ENCODE results near the gene UNC80.

UNC80 gene

GRCh38 chr2:209771474-209772289 lies at the start of gene UNC80:
TSS of gene UNC80 (plus strand) at chr2:209771832. CDS start at chr2:209772073, 241 bp downstream.
- DNase-seq (ENCODE audit: insufficient read length, low spot score) (no peak), FAIRE-seq (no peak)
- no peak for TF ChIP-seq POLR2A (IDR thresholded peaks at IDR 0.05; ENCODE audit: low read depth, low read length)

GRCh38 chr2:209726311-209726710 lies 45.3 kb upstream of the UNC80 start:
- DNase-seq (ENCODE audit: insufficient read length, low spot score) (no peak), FAIRE-seq (no peak)
- TF ChIP-seq POLR2A (IDR thresholded peaks at IDR 0.05; ENCODE audit: low read depth, low read length), result no peak

GRCh38 chr2:209727077-209727476 lies 44.6 kb upstream of the UNC80 start:
- DNase-seq (ENCODE audit: insufficient read length, low spot score) (no peak), FAIRE-seq (no peak)
- TF ChIP-seq POLR2A (IDR thresholded peaks at IDR 0.05; ENCODE audit: low read depth, low read length), result no peak

GRCh38 chr2:209734805-209735204 lies 36.8 kb upstream of the UNC80 start:
- TF ChIP-seq POLR2A (IDR thresholded peaks at IDR 0.05; ENCODE audit: low read depth, low read length), result no peak

GRCh38 chr2:209741953-209742352 lies 29.7 kb upstream of the UNC80 start:
- no peak for FAIRE-seq
- no peak for TF ChIP-seq POLR2A (IDR thresholded peaks at IDR 0.05; ENCODE audit: low read depth, low read length)

More at GRCh38 chr2:209734805-209735204, 36.8 kb upstream of the UNC80 start:
- FAIRE-seq (no peak), DNase-seq (ENCODE audit: insufficient read length, low spot score) (peak; percentile 1)

GRCh38 chr2:209753020-209753419 lies 18.6 kb upstream of the UNC80 start:
- no peak for DNase-seq (ENCODE audit: insufficient read length, low spot score)
- TF ChIP-seq POLR2A (IDR thresholded peaks at IDR 0.05; ENCODE audit: low read depth, low read length), result no peak
- no peak for FAIRE-seq

More at GRCh38 chr2:209741953-209742352, 29.7 kb upstream of the UNC80 start:
- no peak for DNase-seq (ENCODE audit: insufficient read length, low spot score)

- no peak for FAIRE-seq
- TF ChIP-seq POLR2A (IDR thresholded peaks at IDR 0.05; ENCODE audit: low read depth, low read length), result no peak
- no peak for DNase-seq (ENCODE audit: insufficient read length, low spot score)
Observed at GRCh38 chr2:209757163-209757562, 14.5 kb upstream of the UNC80 start.

- peak; percentile 30 for FAIRE-seq
- TF ChIP-seq POLR2A (IDR thresholded peaks at IDR 0.05; ENCODE audit: low read depth, low read length), result no peak
- no peak for DNase-seq (ENCODE audit: insufficient read length, low spot score)
Observed at GRCh38 chr2:209761566-209761965, 10.1 kb upstream of the UNC80 start.

GRCh38 chr2:209762563-209762962 lies 9.1 kb upstream of the UNC80 start:
- no peak for TF ChIP-seq POLR2A (IDR thresholded peaks at IDR 0.05; ENCODE audit: low read depth, low read length)
- FAIRE-seq (peak; percentile 89), DNase-seq (ENCODE audit: insufficient read length, low spot score) (peak; percentile 26)

- no peak for DNase-seq (ENCODE audit: insufficient read length, low spot score)
- no peak for FAIRE-seq
- no peak for TF ChIP-seq POLR2A (IDR thresholded peaks at IDR 0.05; ENCODE audit: low read depth, low read length)
Observed at GRCh38 chr2:209763106-209763505, 8.5 kb upstream of the UNC80 start.

GRCh38 chr2:209766613-209767012 lies 5.0 kb upstream of the UNC80 start:
- no peak for TF ChIP-seq POLR2A (IDR thresholded peaks at IDR 0.05; ENCODE audit: low read depth, low read length)
- FAIRE-seq, result no peak
- no peak for DNase-seq (ENCODE audit: insufficient read length, low spot score)

GRCh38 chr2:209767316-209767715 lies 4.3 kb upstream of the UNC80 start:
- TF ChIP-seq POLR2A (IDR thresholded peaks at IDR 0.05; ENCODE audit: low read depth, low read length), result no peak
- FAIRE-seq, result no peak
- no peak for DNase-seq (ENCODE audit: insufficient read length, low spot score)

GRCh38 chr2:209768557-209768956 lies 3.1 kb upstream of the UNC80 start:
- no peak for TF ChIP-seq POLR2A (IDR thresholded peaks at IDR 0.05; ENCODE audit: low read depth, low read length)

GRCh38 chr2:209772290-209772685 lies 656 bp downstream of the UNC80 start:
- TF ChIP-seq POLR2A (IDR thresholded peaks at IDR 0.05; ENCODE audit: low read depth, low read length), result no peak
- DNase-seq (ENCODE audit: insufficient read length, low spot score) (no peak), FAIRE-seq (no peak)

More at GRCh38 chr2:209768557-209768956, 3.1 kb upstream of the UNC80 start:
- DNase-seq (ENCODE audit: insufficient read length, low spot score) (no peak), FAIRE-seq (no peak)

- FAIRE-seq, result no peak
- TF ChIP-seq POLR2A (IDR thresholded peaks at IDR 0.05; ENCODE audit: low read depth, low read length), result no peak
- no peak for DNase-seq (ENCODE audit: insufficient read length, low spot score)
Observed at GRCh38 chr2:209773377-209773776, 1.7 kb downstream of the UNC80 start.
